IPS-20b (cell line): ENCODE results near the gene RNPEPL1.
A peak's percentile ranks its signal among the peaks of the same experiment; 100 is the strongest.
"Not testable (repeated sequence)": the region's sequence is repeated elsewhere in the genome, so short reads cannot be mapped to it uniquely, and the experiment has no call there.

Experiments
- H3K27ac ChIP-seq: one replicate; pipeline ENCODE4 v1.5.1; 2013; ENCODE audit warnings: low read length
- H3K27me3 ChIP-seq: 2 replicates; pipeline ENCODE4 v1.6.1; 2013; ENCODE audit warnings: mild to moderate bottlenecking, low read length, inconsistent platforms; ENCODE audit not compliant: insufficient read depth
- H3K36me3 ChIP-seq: 2 replicates; pipeline ENCODE4 v1.6.1; 2013; ENCODE audit warnings: low read depth, mild to moderate bottlenecking, inconsistent platforms, low read length, moderate library complexity; ENCODE audit not compliant: insufficient read depth
- H3K4me1 ChIP-seq: 2 replicates; pipeline ENCODE4 v1.6.1; 2013; ENCODE audit warnings: mild to moderate bottlenecking, control low read depth, inconsistent platforms, low read length, moderate library complexity; ENCODE audit not compliant: insufficient read depth
- H3K4me3 ChIP-seq: 2 replicates; pipeline ENCODE4 v1.5.1; 2013; ENCODE audit warnings: mild to moderate bottlenecking, low read length, inconsistent platforms
- H3K9ac ChIP-seq: 2 replicates; pipeline ENCODE4 v1.6.1; 2013; ENCODE audit warnings: low read depth, mild to moderate bottlenecking, inconsistent platforms, low read length, moderate library complexity
- H3K9me3 ChIP-seq: 2 replicates; pipeline ENCODE4 v1.6.1; 2013; ENCODE audit warnings: mild to moderate bottlenecking, low read depth, low read length, inconsistent platforms; ENCODE audit not compliant: insufficient read depth

Gene RNPEPL1

GRCh38 chr2:240560084-240560479 lies 8.2 kb upstream of the RNPEPL1 start, which contains the start of gene DUSP28:
Gene DUSP28 (plus strand): TSS chr2:240560357. CDS start chr2:240560685, 328 bp downstream.
- Histone ChIP-seq H3K9ac (peak within 1 kb of the TSS; percentile 78), H3K27me3 (peaks cover 36% of the 10 kb centered on the region), H3K9me3 (no peaks in the 10 kb centered on the region), H3K36me3 (no peaks in the 10 kb centered on the region), H3K4me1 (peaks cover 8% of the 10 kb centered on the region; the same call in 1 of the 2 replicates), H3K27ac (peak within 1 kb of the TSS; percentile 69), H3K4me3 (peak within 1 kb of the TSS; percentile 81)

GRCh38 chr2:240560480-240561324 lies 7.6 kb upstream of the RNPEPL1 start:
- Histone ChIP-seq H3K4me3 (peak overlapping the region; percentile 81), H3K27me3 (peaks cover 39% of the 10 kb centered on the region), H3K9ac (peak overlapping the region; percentile 78), H3K36me3 (no peaks in the 10 kb centered on the region), H3K9me3 (no peaks in the 10 kb centered on the region), H3K27ac (peak overlapping the region; percentile 69), H3K4me1 (peaks cover 8% of the 10 kb centered on the region; the same call in 1 of the 2 replicates)

GRCh38 chr2:240561325-240561971 lies 6.8 kb upstream of the RNPEPL1 start:
- no peaks in the 10 kb centered on the region for H3K36me3 ChIP-seq
- peak overlapping the region; percentile 81 for H3K4me3 ChIP-seq
- H3K27ac ChIP-seq, result no peak overlapping the region
- H3K4me1 ChIP-seq, result peaks cover 8% of the 10 kb centered on the region; the same call in 1 of the 2 replicates
- peak overlapping the region; percentile 78 for H3K9ac ChIP-seq
- no peaks in the 10 kb centered on the region for H3K9me3 ChIP-seq
- H3K27me3 ChIP-seq, result peaks cover 41% of the 10 kb centered on the region

GRCh38 chr2:240563231-240563630 lies 5.1 kb upstream of the RNPEPL1 start:
- not testable (repeated sequence) for H3K9ac ChIP-seq, H3K4me3 ChIP-seq, H3K36me3 ChIP-seq, H3K9me3 ChIP-seq, H3K27ac ChIP-seq, H3K4me1 ChIP-seq
- H3K27me3 ChIP-seq, result peaks cover 44% of the 10 kb centered on the region

GRCh38 chr2:240563951-240564560 lies 4.2 kb upstream of the RNPEPL1 start:
- H3K4me3 ChIP-seq, result no peak overlapping the region
- H3K27ac ChIP-seq, result no peak overlapping the region
- H3K9me3 ChIP-seq, result no peaks in the 10 kb centered on the region
- H3K27me3 ChIP-seq, result peaks cover 38% of the 10 kb centered on the region
- H3K9ac ChIP-seq, result no peak overlapping the region
- H3K36me3 ChIP-seq, result no peaks in the 10 kb centered on the region
- peaks cover 8% of the 10 kb centered on the region; the same call in 1 of the 2 replicates for H3K4me1 ChIP-seq

- Histone ChIP-seq H3K27ac (no peak overlapping the region), H3K27me3 (peaks cover 38% of the 10 kb centered on the region), H3K9ac (no peak overlapping the region), H3K4me3 (no peak overlapping the region), H3K9me3 (no peaks in the 10 kb centered on the region), H3K36me3 (no peaks in the 10 kb centered on the region), H3K4me1 (peaks cover 5% of the 10 kb centered on the region; the same call in 1 of the 2 replicates)
These were observed 3.5 kb upstream of the RNPEPL1 start for GRCh38 chr2:240564561-240565332.

- Histone ChIP-seq H3K9ac (no peak overlapping the region), H3K9me3 (no peaks in the 10 kb centered on the region), H3K27ac (no peak overlapping the region), H3K4me3 (peak overlapping the region; percentile 43; the same call in 1 of the 2 replicates), H3K4me1 (0 out of 2 replicates have a peak, but pooled peaks cover 3% of the 10 kb centered on the region), H3K36me3 (no peaks in the 10 kb centered on the region), H3K27me3 (peaks cover 44% of the 10 kb centered on the region)
These were observed 2.7 kb upstream of the RNPEPL1 start for GRCh38 chr2:240565333-240566202.

GRCh38 chr2:240566203-240567136 lies 1.8 kb upstream of the RNPEPL1 start:
- peaks cover 44% of the 10 kb centered on the region for H3K27me3 ChIP-seq
- peak overlapping the region; percentile 43; the same call in 1 of the 2 replicates for H3K4me3 ChIP-seq
- H3K27ac ChIP-seq, result no peak overlapping the region
- H3K9me3 ChIP-seq, result no peaks in the 10 kb centered on the region
- 0 out of 2 replicates have a peak, but pooled peaks cover 3% of the 10 kb centered on the region for H3K4me1 ChIP-seq
- H3K9ac ChIP-seq, result no peak overlapping the region
- H3K36me3 ChIP-seq, result no peaks in the 10 kb centered on the region

GRCh38 chr2:240567137-240567871 lies 980 bp upstream of the RNPEPL1 start:
- Histone ChIP-seq H3K4me1 (no peaks in the 10 kb centered on the region), H3K27ac (no peak overlapping the region), H3K36me3 (no peaks in the 10 kb centered on the region), H3K9ac (no peak overlapping the region), H3K9me3 (no peaks in the 10 kb centered on the region), H3K4me3 (peak overlapping the region; percentile 63), H3K27me3 (peaks cover 44% of the 10 kb centered on the region)
